Uterus (tissue), 2 donors: ENCODE measurements around the gene OR2T4.

ENCODE experiments used
- CTCF ChIP-seq, 4 experiments: fragments of 200-600 bp in 2 of 4; fragments of 450-650 bp in 2 of 4; sonication (generic) in 2 of 4; IDR thresholded peaks; one replicate each; pipeline ENCODE4 v1.5.1; 2016 to 2019; ENCODE audit warnings: antibody characterized with exemption in 4 of 4, mild to moderate bottlenecking in 2 of 4, moderate library complexity in 1 of 4
- POLR2A ChIP-seq, 2 donors: fragments of 450-650 bp; IDR thresholded peaks; one replicate each; pipeline ENCODE4 v1.6.1; 2016; ENCODE audit warnings: antibody characterized with exemption in 2 of 2, mild to moderate bottlenecking in 1 of 2, moderate library complexity in 1 of 2

- TF ChIP-seq CTCF (IDR thresholded peaks at IDR 0.05) (no peak), POLR2A (IDR thresholded peaks at IDR 0.05) (no peak)
Observed at GRCh38 chr1:248373761-248374160, 12.3 kb downstream of the OR2T4 start.
